ENCODE measurements around the gene CUBN. TPM values are rescaled to one million over a fixed set of nuclear protein-coding genes. Genes with fewer than 3 reads are reported as not detected.

The CUBN gene
- total and polyA plus RNA-seq, 9 of the 15 experiments (the other 6 are each of a cell fraction or from before 2014, with no cell fraction given) = 0.04 to 0.33 (median 0.09) TPM

GRCh38 chr10:16891375-16892313 is 238.0 kb downstream of the CUBN start (continued):
- TF ChIP-seq HSF4 (CRISPR knock-in tag; IDR thresholded peaks at IDR 0.05; ENCODE audit: borderline replicate concordance) = no peak
- peak; percentile 98 for TF ChIP-seq ZC3H8 (IDR thresholded peaks at IDR 0.05)
- TF ChIP-seq NCOA2 (IDR thresholded peaks at IDR 0.05; ENCODE audit: partially characterized antibody in 2 of 2) = peak in 1 of 2 experiments; percentile 56
- peak; percentile 75; the same call in 1 of the 2 replicates for TF ChIP-seq ZNF253 (CRISPR knock-in tag; conservative IDR thresholded peaks at IDR 0.05)
- no peak for TF ChIP-seq TAL1 (IDR thresholded peaks at IDR 0.05)
- TF ChIP-seq ZKSCAN3 (CRISPR knock-in tag; IDR thresholded peaks at IDR 0.05) = no peak
- no peak for TF ChIP-seq CLOCK (CRISPR knock-in tag; IDR thresholded peaks at IDR 0.05; ENCODE audit: borderline replicate concordance)
- no peak for TF ChIP-seq BCL6 (CRISPR knock-in tag; IDR thresholded peaks at IDR 0.05)
- TF ChIP-seq ZNF79 (CRISPR knock-in tag; IDR thresholded peaks at IDR 0.05; ENCODE audit: low read depth) = no peak
- no peak for TF ChIP-seq ZNF143 (CRISPR knock-in tag; IDR thresholded peaks at IDR 0.05)
- TF ChIP-seq PTBP1 (IDR thresholded peaks at IDR 0.05; ENCODE audit: low read depth, low read length) = 0 out of 2 replicates have a peak, but pooled peaks have one; percentile 23
- no peak for TF ChIP-seq SMAD2 (IDR thresholded peaks at IDR 0.05; ENCODE audit: low read depth, low read length)
- TF ChIP-seq HDAC1 (IDR thresholded peaks at IDR 0.05) = peak; percentile 30 to 83; a peak in 2 of 4 replicates
- TF ChIP-seq THAP7 (CRISPR knock-in tag; IDR thresholded peaks at IDR 0.05) = no peak
- no peak for TF ChIP-seq ZNF239 (CRISPR knock-in tag; IDR thresholded peaks at IDR 0.05)
- no peak for TF ChIP-seq FOXP1 (CRISPR knock-in tag; IDR thresholded peaks at IDR 0.05)
- peak; percentile 93 for TF ChIP-seq CHCHD3 (CRISPR knock-in tag; IDR thresholded peaks at IDR 0.05)
- no peak; the same call in 1 of the 2 replicates for TF ChIP-seq TARDBP (IDR thresholded peaks at IDR 0.05)
- TF ChIP-seq RNF219 (CRISPR knock-in tag; IDR thresholded peaks at IDR 0.05) = no peak
- TF ChIP-seq KLF1 (tag; IDR thresholded peaks at IDR 0.05) = no peak
- no peak for TF ChIP-seq FOXP4 (CRISPR knock-in tag; IDR thresholded peaks at IDR 0.05; ENCODE audit: borderline replicate concordance)

Measured in K562 (cell line).